ENCODE data around the gene IDNK. TPM values are rescaled to one million over a fixed set of nuclear protein-coding genes. Genes with fewer than 3 reads are reported as not detected.

The IDNK gene
- total and polyA plus RNA-seq, 2 experiments from 2014 or later: 10.5 to 11.1 TPM

DNA sequence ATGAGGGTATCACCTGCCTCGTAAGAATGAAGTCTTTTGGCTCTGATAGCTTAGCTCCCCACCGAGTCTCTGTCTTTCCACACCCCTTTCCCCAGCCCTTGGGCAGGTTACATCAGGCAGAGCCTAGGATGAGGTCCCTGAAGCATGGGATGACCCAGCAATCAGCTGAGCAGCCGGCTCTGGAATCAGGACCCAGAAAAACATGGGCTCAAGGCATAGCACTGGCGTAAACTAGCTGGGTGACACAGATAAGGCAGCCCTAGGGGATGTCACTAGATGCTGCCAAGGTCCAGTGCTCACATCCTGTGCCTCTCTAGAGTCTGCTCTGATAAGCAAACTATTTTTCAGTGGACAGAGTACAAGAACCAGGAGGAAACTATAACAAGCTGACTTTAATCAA, 26.6 kb downstream of the IDNK start:
- 82% methylated on average over 4 of the region's 4 CpGs for WGBS (ENCODE audit: low lambda C conversion rate, missing lambda C conversion rate)
- Histone ChIP-seq H3K79me2 (no peaks in the 10 kb centered on the region), H3K4me1 (ENCODE audit: insufficient read depth) (no peaks in the 10 kb centered on the region), H4K20me1 (ENCODE audit: insufficient read depth, poor library complexity, severe bottlenecking) (no peaks in the 10 kb centered on the region), H3K9me3 (ENCODE audit: low read depth) (no peaks in the 10 kb centered on the region), H3K27ac (no peak overlapping the region), H3K36me3 (replicated peaks; ENCODE audit: insufficient read depth, low read depth) (no peaks in the 10 kb centered on the region), H3K4me3 (no peak overlapping the region), H2AFZ (no peak overlapping the region), H3K27me3 (no peaks in the 10 kb centered on the region), H3K9me2 (replicated peaks; ENCODE audit: insufficient read depth) (no peaks in the 10 kb centered on the region), H3K4me2 (no peak overlapping the region)
- DNase-seq (ENCODE audit: low spot score): no peak
- TF ChIP-seq EZH2 (IDR thresholded peaks at IDR 0.05; ENCODE audit: borderline replicate concordance) (no peak), CTCF (IDR thresholded peaks at IDR 0.05; ENCODE audit: poor library complexity) (no peak), EZH2phosphoT487 (IDR thresholded peaks at IDR 0.05; ENCODE audit: low read depth, severe bottlenecking, unreplicated experiment) (no peak)

DNA sequence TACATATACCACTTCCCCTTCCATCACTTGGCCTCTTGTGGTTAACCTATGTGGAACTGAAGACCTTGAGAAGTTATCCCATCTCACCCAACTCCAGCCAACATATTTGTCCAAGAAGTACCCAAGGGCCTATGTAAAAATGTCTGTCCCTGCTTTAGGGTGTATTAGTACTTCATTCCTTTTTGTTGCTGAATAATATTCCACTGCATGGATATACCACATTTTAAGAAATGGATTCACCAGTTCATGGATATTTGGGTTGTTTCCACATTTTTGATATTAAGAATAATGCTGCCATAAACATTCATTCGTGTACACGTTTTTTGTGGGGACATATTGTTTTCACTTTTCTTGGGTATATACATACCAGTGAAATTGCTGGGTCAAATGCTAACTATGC, 28.6 kb downstream of the IDNK start:
- H3K4me2 ChIP-seq: no peak overlapping the region
- H3K9me3 ChIP-seq (ENCODE audit: low read depth): no peaks in the 10 kb centered on the region
- no peaks in the 10 kb centered on the region for H3K9me2 ChIP-seq (replicated peaks; ENCODE audit: insufficient read depth)
- no peaks in the 10 kb centered on the region for H3K36me3 ChIP-seq (replicated peaks; ENCODE audit: insufficient read depth, low read depth)
- H3K79me2 ChIP-seq: no peaks in the 10 kb centered on the region
- WGBS (ENCODE audit: low lambda C conversion rate, missing lambda C conversion rate): 98% methylated on average over 2 of the region's 2 CpGs
- no peak overlapping the region for H3K4me3 ChIP-seq
- no peaks in the 10 kb centered on the region for H3K4me1 ChIP-seq (ENCODE audit: insufficient read depth)
- H3K27ac ChIP-seq: no peak overlapping the region
- H2AFZ ChIP-seq: no peak overlapping the region
- no peak for DNase-seq (ENCODE audit: low spot score)
- TF ChIP-seq CTCF (IDR thresholded peaks at IDR 0.05; ENCODE audit: poor library complexity) (no peak), EZH2phosphoT487 (IDR thresholded peaks at IDR 0.05; ENCODE audit: low read depth, severe bottlenecking, unreplicated experiment) (no peak), EZH2 (IDR thresholded peaks at IDR 0.05; ENCODE audit: borderline replicate concordance) (no peak)
- no peaks in the 10 kb centered on the region for H4K20me1 ChIP-seq (ENCODE audit: insufficient read depth, poor library complexity, severe bottlenecking)
- H3K27me3 ChIP-seq: no peaks in the 10 kb centered on the region

DNA sequence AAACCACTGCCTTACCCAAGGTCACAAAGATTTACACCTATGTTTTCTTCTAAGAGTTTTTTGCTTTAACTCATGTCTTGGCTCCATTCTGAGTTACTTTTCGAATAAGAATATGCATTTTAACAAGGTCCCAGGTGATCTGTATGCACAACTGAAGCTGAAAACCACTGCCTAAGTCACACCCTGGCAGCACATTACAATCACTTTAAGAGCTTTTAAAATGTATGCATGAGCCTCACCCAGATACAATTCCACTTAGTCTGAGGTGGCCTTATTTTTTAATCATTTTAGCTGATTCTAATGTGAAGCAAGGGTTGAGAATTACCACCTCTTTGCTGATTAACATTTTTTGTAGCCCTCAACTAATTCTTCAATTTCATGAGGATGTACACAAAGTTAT, 29.5 kb downstream of the IDNK start:
- H3K36me3 ChIP-seq (replicated peaks; ENCODE audit: insufficient read depth, low read depth): no peaks in the 10 kb centered on the region
- 100% methylated on average over 1 of the region's 1 CpG for WGBS (ENCODE audit: low lambda C conversion rate, missing lambda C conversion rate)

More for the DNA sequence above, 29.5 kb downstream of the IDNK start:
- TF ChIP-seq EZH2phosphoT487 (IDR thresholded peaks at IDR 0.05; ENCODE audit: low read depth, severe bottlenecking, unreplicated experiment) (no peak), EZH2 (IDR thresholded peaks at IDR 0.05; ENCODE audit: borderline replicate concordance) (no peak), CTCF (IDR thresholded peaks at IDR 0.05; ENCODE audit: poor library complexity) (no peak)
- Histone ChIP-seq H3K79me2 (no peaks in the 10 kb centered on the region), H2AFZ (no peak overlapping the region), H4K20me1 (ENCODE audit: insufficient read depth, poor library complexity, severe bottlenecking) (no peaks in the 10 kb centered on the region), H3K9me2 (replicated peaks; ENCODE audit: insufficient read depth) (no peaks in the 10 kb centered on the region), H3K27ac (no peak overlapping the region), H3K4me2 (no peak overlapping the region), H3K27me3 (no peaks in the 10 kb centered on the region), H3K4me3 (no peak overlapping the region), H3K9me3 (ENCODE audit: low read depth) (no peaks in the 10 kb centered on the region), H3K4me1 (ENCODE audit: insufficient read depth) (no peaks in the 10 kb centered on the region)
- no peak for DNase-seq (ENCODE audit: low spot score)
